ENCODE data around the gene ZNF320.
"Not testable (repeated sequence)": the region's sequence is repeated elsewhere in the genome, so short reads cannot be mapped to it uniquely, and the experiment has no call there.

Gene ZNF320

DNA sequence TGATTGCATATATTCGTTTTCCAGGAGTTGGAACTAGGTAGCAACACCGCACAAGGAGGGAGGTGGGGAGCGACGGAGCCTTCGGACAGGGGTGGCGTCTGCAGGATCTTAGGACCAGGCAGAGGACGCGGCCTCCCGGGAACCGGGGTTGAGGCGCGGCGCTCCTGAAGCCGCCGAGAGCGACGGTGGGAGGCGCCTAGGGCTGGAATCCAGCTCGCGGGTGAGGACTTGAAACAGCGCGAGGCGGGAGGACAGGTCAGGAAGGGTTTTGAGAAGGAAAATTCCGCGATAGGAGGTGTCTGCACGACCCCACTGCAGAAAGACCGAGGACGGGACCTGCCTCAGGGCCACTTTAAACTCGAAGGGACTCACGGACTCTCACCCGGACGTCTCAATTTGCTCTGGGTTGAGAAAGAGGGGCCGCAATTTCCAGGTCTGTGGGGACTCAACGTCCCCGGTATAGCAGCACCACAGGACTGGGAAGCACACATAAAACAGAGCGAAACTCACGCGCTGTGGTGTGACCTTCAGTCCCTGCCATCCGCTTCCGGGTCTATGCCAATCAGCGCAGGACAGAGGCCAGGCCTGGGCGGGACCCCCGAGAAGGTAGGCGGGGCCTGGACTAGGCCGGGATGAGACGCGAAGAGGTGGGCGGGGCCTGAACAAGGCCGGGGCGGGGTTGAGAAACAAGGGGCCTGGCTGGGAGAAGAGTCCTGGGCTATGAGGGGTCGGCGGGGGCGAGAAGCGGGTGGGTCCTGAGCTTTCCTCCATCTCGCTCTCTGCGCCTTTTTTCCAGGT lies at the start of gene ZNF320:
ZNF320 (minus strand) TSS at position 498 of the 798 bp plus-strand sequence. CDS start 7,380 bp downstream, outside the sequence.
- no peaks in the 10 kb centered on the region for H3K9me3 ChIP-seq (ENCODE audit: control insufficient read depth in 2 of 2, low read length in 2 of 2)
- no peaks in the 10 kb centered on the region for H3K27me3 ChIP-seq (ENCODE audit: control insufficient read depth in 1 of 2, insufficient read depth in 2 of 2, low read length in 2 of 2)

GRCh38 chr19:52946322-52947310 lies 49.2 kb upstream of the ZNF320 start:
- peaks cover 6% of the 10 kb centered on the region for H3K4me1 ChIP-seq (ENCODE audit: control insufficient read depth, insufficient read depth, low read length)
- no peak overlapping the region for H3K9ac ChIP-seq (ENCODE audit: low read length in 2 of 2)
- H3K9me3 ChIP-seq (ENCODE audit: control insufficient read depth in 2 of 2, low read length in 2 of 2) = peaks cover 5 to 13% of the 10 kb centered on the region in 2 donors
- H3K4me3 ChIP-seq (ENCODE audit: low read length in 2 of 2) = peak overlapping the region in 1 of 2 donors; percentile 8
- peaks cover 11 to 13% of the 10 kb centered on the region in 2 donors for H3K36me3 ChIP-seq (ENCODE audit: control insufficient read depth in 2 of 2, insufficient read depth in 2 of 2, low read length in 2 of 2)
- no peak overlapping the region for H3K27ac ChIP-seq (ENCODE audit: low read length)
- H3K27me3 ChIP-seq (ENCODE audit: control insufficient read depth in 1 of 2, insufficient read depth in 2 of 2, low read length in 2 of 2) = no peaks in the 10 kb centered on the region

More for the DNA sequence above, at the start of gene ZNF320:
- Histone ChIP-seq H3K9ac (ENCODE audit: low read length in 2 of 2) (peak within 1 kb of the TSS; percentile 93 to 99), H3K4me1 (ENCODE audit: control insufficient read depth, insufficient read depth, low read length) (peaks cover 10% of the 10 kb centered on the region), H3K36me3 (ENCODE audit: control insufficient read depth in 2 of 2, insufficient read depth in 2 of 2, low read length in 2 of 2) (peaks cover 2 to 5% of the 10 kb centered on the region in 2 donors), H3K4me3 (ENCODE audit: low read length in 2 of 2) (peak within 1 kb of the TSS; percentile 99), H3K27ac (ENCODE audit: low read length) (peak within 1 kb of the TSS; percentile 88)

- H3K4me3 ChIP-seq (ENCODE audit: low read length in 2 of 2) = no peak overlapping the region
- H3K4me1 ChIP-seq (ENCODE audit: control insufficient read depth, insufficient read depth, low read length) = peaks cover 7% of the 10 kb centered on the region
- no peaks in the 10 kb centered on the region for H3K27me3 ChIP-seq (ENCODE audit: control insufficient read depth in 1 of 2, insufficient read depth in 2 of 2, low read length in 2 of 2)
- H3K9me3 ChIP-seq (ENCODE audit: control insufficient read depth in 2 of 2, low read length in 2 of 2) = peaks cover 5 to 13% of the 10 kb centered on the region in 2 donors
- no peak overlapping the region for H3K27ac ChIP-seq (ENCODE audit: low read length)
- H3K9ac ChIP-seq (ENCODE audit: low read length in 2 of 2) = no peak overlapping the region
- peaks cover 6% of the 10 kb centered on the region in 2 donors for H3K36me3 ChIP-seq (ENCODE audit: control insufficient read depth in 2 of 2, insufficient read depth in 2 of 2, low read length in 2 of 2)
These were observed 48.4 kb upstream of the ZNF320 start for GRCh38 chr19:52945652-52946321.

DNA sequence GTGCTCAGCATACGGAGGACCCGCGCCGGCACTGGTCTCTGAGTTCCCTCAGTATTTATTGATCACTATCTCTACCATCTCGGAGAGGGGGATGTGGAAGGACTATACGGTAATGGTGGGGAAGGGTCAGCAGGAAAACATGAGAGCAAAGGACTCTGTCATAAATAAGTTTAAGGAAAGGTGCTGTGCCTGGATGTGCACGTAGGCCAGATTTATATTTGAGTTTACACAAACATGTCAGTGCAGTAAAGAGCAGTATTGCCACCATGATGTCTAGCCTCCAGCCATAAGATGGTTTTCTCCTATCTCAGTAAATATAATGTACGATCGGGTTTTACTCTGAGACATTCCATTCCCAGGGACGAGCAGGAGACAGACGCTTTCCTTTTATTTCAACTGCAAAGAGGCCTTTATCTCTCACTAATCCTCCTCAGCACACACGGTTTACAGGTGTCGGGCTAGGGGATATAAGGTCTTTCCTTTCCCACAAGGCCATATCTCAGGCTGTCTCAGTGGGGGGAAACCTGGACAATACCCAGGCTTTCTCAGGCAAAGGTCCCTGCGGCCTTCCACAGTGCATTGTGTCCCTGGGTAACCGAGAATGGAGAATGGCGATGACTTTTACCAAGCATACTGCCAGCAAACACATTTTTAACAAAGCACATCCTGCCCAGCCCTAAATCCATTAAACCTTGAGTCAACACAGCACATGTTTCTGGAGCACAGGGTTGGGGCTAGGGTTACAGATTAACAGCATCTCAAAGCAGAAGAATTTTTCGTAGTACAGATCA lies 47.5 kb upstream of the ZNF320 start:
- H3K27ac ChIP-seq (ENCODE audit: low read length); H3K4me3 ChIP-seq (ENCODE audit: low read length in 2 of 2); H3K4me1 ChIP-seq (ENCODE audit: control insufficient read depth, insufficient read depth, low read length); H3K36me3 ChIP-seq (ENCODE audit: control insufficient read depth in 2 of 2, insufficient read depth in 2 of 2, low read length in 2 of 2); H3K27me3 ChIP-seq (ENCODE audit: control insufficient read depth in 1 of 2, insufficient read depth in 2 of 2, low read length in 2 of 2); H3K9ac ChIP-seq (ENCODE audit: low read length in 2 of 2): not testable (repeated sequence)
- peaks cover 5 to 13% of the 10 kb centered on the region in 2 donors for H3K9me3 ChIP-seq (ENCODE audit: control insufficient read depth in 2 of 2, low read length in 2 of 2)

DNA sequence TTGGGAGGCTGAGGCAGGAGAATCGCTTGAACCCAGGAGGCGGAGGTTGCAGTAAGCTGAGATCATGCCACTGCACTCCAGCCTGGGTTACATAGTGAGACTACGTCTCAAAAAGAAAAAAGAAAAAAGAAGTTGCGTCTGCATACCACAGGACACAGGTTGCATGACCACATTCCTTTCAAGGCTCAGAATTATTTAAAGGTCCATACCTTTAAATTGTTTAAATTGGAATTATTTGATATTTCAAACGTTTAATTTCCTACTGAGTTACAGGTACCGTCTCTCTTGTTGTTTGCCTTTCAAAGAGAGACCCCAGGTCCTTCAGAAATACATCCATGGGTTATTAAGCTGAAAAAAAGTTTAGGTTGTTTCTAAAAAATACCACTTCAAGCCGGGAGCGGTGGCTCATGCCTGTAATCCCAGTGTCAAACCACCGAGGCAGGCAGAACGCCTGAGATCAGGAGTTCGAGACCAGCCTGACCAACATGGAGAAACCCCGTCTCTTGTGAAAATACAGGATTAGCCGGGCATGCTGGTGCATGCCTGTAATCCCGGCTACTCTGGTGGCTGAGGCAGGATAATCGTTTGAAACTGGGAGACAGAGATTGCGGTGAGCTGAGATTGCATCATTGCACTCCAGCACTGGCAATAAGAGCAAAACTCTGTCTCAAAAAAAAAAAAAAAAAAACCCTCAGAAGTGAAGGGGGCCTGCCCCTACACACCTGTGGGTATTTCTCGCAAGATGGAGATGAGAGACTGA lies 46.6 kb upstream of the ZNF320 start:
- H3K4me3 ChIP-seq (ENCODE audit: low read length in 2 of 2) = no peak overlapping the region
- no peaks in the 10 kb centered on the region for H3K27me3 ChIP-seq (ENCODE audit: control insufficient read depth in 1 of 2, insufficient read depth in 2 of 2, low read length in 2 of 2)
- H3K9me3 ChIP-seq (ENCODE audit: control insufficient read depth in 2 of 2, low read length in 2 of 2) = peaks cover 3 to 12% of the 10 kb centered on the region in 2 donors
- H3K27ac ChIP-seq (ENCODE audit: low read length) = no peak overlapping the region
- H3K36me3 ChIP-seq (ENCODE audit: control insufficient read depth in 2 of 2, insufficient read depth in 2 of 2, low read length in 2 of 2) = no peaks in the 10 kb centered on the region
- H3K4me1 ChIP-seq (ENCODE audit: control insufficient read depth, insufficient read depth, low read length) = peaks cover 7% of the 10 kb centered on the region
- no peak overlapping the region for H3K9ac ChIP-seq (ENCODE audit: low read length in 2 of 2)

DNA sequence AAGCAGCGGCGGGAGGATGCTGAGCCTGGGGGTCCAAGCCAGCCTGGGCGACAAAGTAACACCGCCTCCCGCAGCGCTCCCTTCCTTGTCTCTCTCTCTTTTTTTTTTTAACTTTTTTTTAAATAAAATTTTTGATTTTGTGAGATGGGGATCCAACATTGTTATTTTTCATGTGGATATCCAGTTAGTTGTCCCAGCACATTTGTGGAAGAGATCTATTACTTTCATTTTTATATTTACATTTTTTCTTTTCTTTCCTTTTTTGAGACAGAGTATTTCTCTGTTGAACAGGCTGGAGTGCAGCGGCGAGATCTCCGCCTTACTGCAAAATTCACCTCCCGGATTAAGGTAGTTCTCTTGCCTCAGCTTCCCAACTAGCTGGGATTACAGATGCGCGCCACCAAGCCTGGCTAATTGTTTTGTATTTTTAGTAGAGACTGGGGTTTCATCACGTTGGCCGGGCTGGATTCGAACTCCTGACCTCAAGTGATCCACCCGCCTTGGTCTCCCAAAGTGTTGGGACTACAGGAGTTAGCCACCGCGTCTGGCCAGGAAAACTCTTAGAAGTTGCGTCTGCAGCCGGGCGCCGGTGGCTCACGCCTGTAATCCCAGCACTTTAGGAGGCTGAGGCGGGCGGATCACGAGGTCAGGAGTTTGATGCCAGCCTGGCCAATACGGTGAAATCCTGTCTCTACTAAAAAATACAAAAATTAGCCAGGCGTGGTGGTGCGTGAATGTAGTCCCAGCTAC lies 45.9 kb upstream of the ZNF320 start:
- Histone ChIP-seq H3K36me3 (ENCODE audit: control insufficient read depth in 2 of 2, insufficient read depth in 2 of 2, low read length in 2 of 2) (no peaks in the 10 kb centered on the region), H3K27me3 (ENCODE audit: control insufficient read depth in 1 of 2, insufficient read depth in 2 of 2, low read length in 2 of 2) (no peaks in the 10 kb centered on the region), H3K4me3 (ENCODE audit: low read length in 2 of 2) (peak overlapping the region; percentile 68 to 81), H3K9me3 (ENCODE audit: control insufficient read depth in 2 of 2, low read length in 2 of 2) (peaks cover 3 to 9% of the 10 kb centered on the region in 2 donors), H3K4me1 (ENCODE audit: control insufficient read depth, insufficient read depth, low read length) (peaks cover 7% of the 10 kb centered on the region), H3K9ac (ENCODE audit: low read length in 2 of 2) (peak overlapping the region in 1 of 2 donors; percentile 47), H3K27ac (ENCODE audit: low read length) (peak overlapping the region; percentile 37)

- peaks cover 3 to 5% of the 10 kb centered on the region in 2 donors for H3K9me3 ChIP-seq (ENCODE audit: control insufficient read depth in 2 of 2, low read length in 2 of 2)
- peak overlapping the region; percentile 87 to 94 for H3K9ac ChIP-seq (ENCODE audit: low read length in 2 of 2)
- H3K27me3 ChIP-seq (ENCODE audit: control insufficient read depth in 1 of 2, insufficient read depth in 2 of 2, low read length in 2 of 2) = no peaks in the 10 kb centered on the region
- H3K4me3 ChIP-seq (ENCODE audit: low read length in 2 of 2) = peak overlapping the region; percentile 81 to 94
- no peaks in the 10 kb centered on the region for H3K36me3 ChIP-seq (ENCODE audit: control insufficient read depth in 2 of 2, insufficient read depth in 2 of 2, low read length in 2 of 2)
- peaks cover 7% of the 10 kb centered on the region for H3K4me1 ChIP-seq (ENCODE audit: control insufficient read depth, insufficient read depth, low read length)
- H3K27ac ChIP-seq (ENCODE audit: low read length) = peak overlapping the region; percentile 66
These were observed 45.1 kb upstream of the ZNF320 start for GRCh38 chr19:52942386-52943133.

DNA sequence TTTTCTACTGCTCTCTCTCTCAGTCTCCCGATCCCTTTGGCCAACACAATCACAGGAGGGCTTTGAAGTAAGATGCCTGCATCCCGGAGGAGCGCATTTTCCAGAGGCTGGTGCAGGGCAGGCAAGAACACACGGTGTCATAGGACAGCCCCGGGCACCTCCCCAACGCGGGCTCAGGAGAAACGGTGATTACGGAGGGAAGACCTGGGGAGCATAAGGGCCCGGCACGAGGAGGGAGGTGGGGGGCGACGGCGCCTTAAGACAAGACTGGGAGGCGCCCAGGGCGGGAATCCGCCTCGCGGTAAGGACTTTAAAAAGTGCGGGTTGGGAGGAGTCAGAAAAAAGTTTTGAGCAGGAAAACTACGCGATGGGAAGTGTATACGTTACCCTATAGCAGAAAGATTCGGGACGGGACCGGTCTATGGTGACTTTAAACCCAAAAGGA lies 44.5 kb upstream of the ZNF320 start:
- Histone ChIP-seq H3K9me3 (ENCODE audit: control insufficient read depth in 2 of 2, low read length in 2 of 2) (peaks cover 0 to under 1% of the 10 kb centered on the region in 2 donors), H3K36me3 (ENCODE audit: control insufficient read depth in 2 of 2, insufficient read depth in 2 of 2, low read length in 2 of 2) (peaks cover 0 to 3% of the 10 kb centered on the region in 2 donors), H3K9ac (ENCODE audit: low read length in 2 of 2) (peak overlapping the region; percentile 87 to 94), H3K27ac (ENCODE audit: low read length) (peak overlapping the region; percentile 66), H3K4me1 (ENCODE audit: control insufficient read depth, insufficient read depth, low read length) (peaks cover 7% of the 10 kb centered on the region), H3K27me3 (ENCODE audit: control insufficient read depth in 1 of 2, insufficient read depth in 2 of 2, low read length in 2 of 2) (no peaks in the 10 kb centered on the region), H3K4me3 (ENCODE audit: low read length in 2 of 2) (peak overlapping the region; percentile 81 to 94)

Measured in stomach smooth muscle (tissue), 2 donors.